ENCODE measurements around the gene DNAH17. TPM values are rescaled to one million over a fixed set of nuclear protein-coding genes. Genes with fewer than 3 reads are reported as not detected.
A peak's percentile ranks its signal among the peaks of the same experiment; 100 is the strongest.

Gene DNAH17
- polyA plus RNA-seq, 1 of the 3 experiments (the other 2 are of a cell fraction): not detected

- Histone ChIP-seq H3K9me3 (no peaks in the 10 kb centered on the region), H4K20me1 (ENCODE audit: insufficient read depth) (no peaks in the 10 kb centered on the region), H3K4me3 (ENCODE audit: low read depth in 2 of 2, low read length in 1 of 2) (no peak overlapping the region), H3K27ac (ENCODE audit: low read depth in 2 of 2, low read length in 1 of 2) (no peak overlapping the region), H3K79me2 (ENCODE audit: insufficient read depth) (no peaks in the 10 kb centered on the region), H3K27me3 (ENCODE audit: insufficient read depth) (no peaks in the 10 kb centered on the region), H3K36me3 (replicated peaks in 1 of 2; ENCODE audit: control insufficient read depth in 1 of 2, insufficient read depth in 2 of 2, low read length in 1 of 2) (no peaks in the 10 kb centered on the region), H3K4me2 (no peak overlapping the region), H3F3A (replicated peaks; ENCODE audit: insufficient read depth) (peaks cover 30% of the 10 kb centered on the region), H2AFZ (ENCODE audit: low read depth) (no peak overlapping the region), H3K4me1 (ENCODE audit: control insufficient read depth in 1 of 2, insufficient read depth in 2 of 2, low read depth in 1 of 2, low read length in 1 of 2) (peaks cover 7 to 23% of the 10 kb centered on the region in 2 experiments), H3K9me2 (no peaks in the 10 kb centered on the region), H3K9ac (no peak overlapping the region)
- TF ChIP-seq EP300 (IDR thresholded peaks at IDR 0.05; ENCODE audit: borderline replicate concordance in 1 of 2, low read depth in 1 of 2, low read length in 1 of 2): no peak
- TF ChIP-seq REST (IDR thresholded peaks at IDR 0.05; ENCODE audit: low read depth, low read length): no peak
- no peak for TF ChIP-seq ELF1 (IDR thresholded peaks at IDR 0.05)
- TF ChIP-seq RFX5 (IDR thresholded peaks at IDR 0.05; ENCODE audit: low read length): no peak
- no peak for TF ChIP-seq USF2 (IDR thresholded peaks at IDR 0.05; ENCODE audit: borderline replicate concordance, low read depth, low read length)
- no peak for TF ChIP-seq TAF1 (IDR thresholded peaks at IDR 0.05; ENCODE audit: borderline replicate concordance, low read depth, low read length)
- no peak for TF ChIP-seq TEAD4 (IDR thresholded peaks at IDR 0.05; ENCODE audit: borderline replicate concordance, insufficient read depth)
- no peak for TF ChIP-seq NRF1 (IDR thresholded peaks at IDR 0.05; ENCODE audit: low read depth, low read length)
- no peak for TF ChIP-seq IRF3 (IDR thresholded peaks at IDR 0.05; ENCODE audit: low read depth, low read length)
- WGBS (ENCODE audit: low lambda C conversion rate): 97% methylated on average over 9 of the region's 9 CpGs
- ChIA-PET POLR2A (no interaction called here), CTCF (interaction anchor here (1.4 kb wide), 2 partner anchors 98 to 113 kb away, joined by 3 to 6 read pairs; no protein-coding TSS in a partner anchor)
- no peak for DNase-seq
Measured at GRCh38 chr17:78595135-78595810, 18.1 kb upstream of the DNAH17 start.

GRCh38 chr17:78592991-78593329 lies 15.8 kb upstream of the DNAH17 start:
- Histone ChIP-seq H3K4me1 (ENCODE audit: control insufficient read depth in 1 of 2, insufficient read depth in 2 of 2, low read depth in 1 of 2, low read length in 1 of 2) (peaks cover 14 to 19% of the 10 kb centered on the region in 2 experiments), H3K4me3 (ENCODE audit: low read depth in 2 of 2, low read length in 1 of 2) (no peak overlapping the region), H2AFZ (ENCODE audit: low read depth) (peak overlapping the region; percentile 86), H3K4me2 (peak overlapping the region; percentile 77), H3K9ac (peak overlapping the region; percentile 43; the same call in 1 of the 2 replicates), H3K9me3 (no peaks in the 10 kb centered on the region), H3K27ac (ENCODE audit: low read depth in 2 of 2, low read length in 1 of 2) (peak overlapping the region; percentile 85 to 89; a peak in 3 of 4 replicates), H4K20me1 (ENCODE audit: insufficient read depth) (no peaks in the 10 kb centered on the region), H3K36me3 (replicated peaks in 1 of 2; ENCODE audit: control insufficient read depth in 1 of 2, insufficient read depth in 2 of 2, low read length in 1 of 2) (no peaks in the 10 kb centered on the region), H3K79me2 (ENCODE audit: insufficient read depth) (no peaks in the 10 kb centered on the region), H3K9me2 (no peaks in the 10 kb centered on the region), H3K27me3 (ENCODE audit: insufficient read depth) (no peaks in the 10 kb centered on the region), H3F3A (replicated peaks; ENCODE audit: insufficient read depth) (peaks cover 30% of the 10 kb centered on the region)
- DNase-seq: no peak
- ChIA-PET CTCF (interaction anchor here (1.3 kb wide), 1 partner anchor 9 kb away, joined by 4 read pairs; no protein-coding TSS in a partner anchor), POLR2A (interaction anchor here (0.6 kb wide), 1 partner anchor 125 kb away, joined by 3 read pairs; no protein-coding TSS in a partner anchor)
- WGBS (ENCODE audit: low lambda C conversion rate): 85% methylated on average over 6 of the region's 6 CpGs
- TF ChIP-seq MXI1 (IDR thresholded peaks at IDR 0.05; ENCODE audit: low read depth, low read length): no peak
- TF ChIP-seq ZBTB33 (IDR thresholded peaks at IDR 0.05; ENCODE audit: borderline replicate concordance, low read depth): no peak
- no peak for TF ChIP-seq JUND (IDR thresholded peaks at IDR 0.05)
- no peak for TF ChIP-seq IRF3 (IDR thresholded peaks at IDR 0.05; ENCODE audit: low read depth, low read length)
- TF ChIP-seq EZH2phosphoT487 (IDR thresholded peaks at IDR 0.05; ENCODE audit: borderline replicate concordance, low read depth): no peak
- no peak for TF ChIP-seq TAF1 (IDR thresholded peaks at IDR 0.05; ENCODE audit: borderline replicate concordance, low read depth, low read length)
- no peak for TF ChIP-seq PBX3 (IDR thresholded peaks at IDR 0.05)
- no peak for TF ChIP-seq FOXM1 (IDR thresholded peaks at IDR 0.05; ENCODE audit: low read depth)

All from SK-N-SH (cell line).